ENCODE results near the gene CHD8. TPM values are rescaled to one million over a fixed set of nuclear protein-coding genes. Genes with fewer than 3 reads are reported as not detected.

Gene CHD8
- total RNA-seq, 1 experiment from 2014 or later = 64.7 TPM

- in situ Hi-C loops (cut with HindIII; ENCODE audit: low pct_unique_long_range_greater_than_20kb, low sequenced_read_pairs) = no loop called here
- ChIA-PET CTCF (no interaction called here), POLR2A (no interaction called here)
- intact Hi-C loops (cut with micrococcal nuclease; ENCODE audit: unreplicated experiment) = no loop called here
- ATAC-seq (no peak), DNase-seq (ENCODE audit: low read depth, low spot score) (no peak)
- no TSS peak for BruUV-seq (replicated peaks)
- no peak overlapping the region for H3K4me3 ChIP-seq (ENCODE audit: low read depth in 2 of 2, low read length in 2 of 2)
- peaks cover 56% of the 10 kb centered on the region for H3K36me3 ChIP-seq (ENCODE audit: control insufficient read depth, insufficient read depth, low read length)
- no peaks in the 10 kb centered on the region for H3K9me3 ChIP-seq (ENCODE audit: control insufficient read depth, insufficient read depth, low read depth, low read length)
- H3K4me1 ChIP-seq (ENCODE audit: control insufficient read depth, insufficient read depth, low read length) = no peaks in the 10 kb centered on the region
- no peak overlapping the region for H3K27ac ChIP-seq (ENCODE audit: low read length)
- TF ChIP-seq TCF7L2 (IDR thresholded peaks at IDR 0.05; ENCODE audit: low read depth, low read length) = no peak
- TF ChIP-seq SIN3A (IDR thresholded peaks at IDR 0.05; ENCODE audit: borderline replicate concordance, insufficient read depth, low read depth, low read length) = no peak
- TF ChIP-seq REST (IDR thresholded peaks at IDR 0.05; ENCODE audit: insufficient read depth in 1 of 2, low read depth in 2 of 2, low read length in 1 of 2) = no peak
- no peak for TF ChIP-seq CTCF (IDR thresholded peaks at IDR 0.05)
- no peak for TF ChIP-seq POLR2AphosphoS5 (IDR thresholded peaks at IDR 0.05; ENCODE audit: low read depth, low read length)
- H3K27me3 ChIP-seq (ENCODE audit: control insufficient read depth, insufficient read depth, low read length) = no peaks in the 10 kb centered on the region
Measured at GRCh38 chr14:21405097-21405496, 50.8 kb downstream of the CHD8 start.

GRCh38 chr14:21399311-21399870, 56.5 kb downstream of the CHD8 start:
- H3K36me3 ChIP-seq (ENCODE audit: control insufficient read depth, insufficient read depth, low read length) = peaks cover 48% of the 10 kb centered on the region
- TF ChIP-seq TCF7L2 (IDR thresholded peaks at IDR 0.05; ENCODE audit: low read depth, low read length) (no peak), POLR2AphosphoS5 (IDR thresholded peaks at IDR 0.05; ENCODE audit: low read depth, low read length) (no peak), REST (IDR thresholded peaks at IDR 0.05; ENCODE audit: insufficient read depth in 1 of 2, low read depth in 2 of 2, low read length in 1 of 2) (no peak), SIN3A (IDR thresholded peaks at IDR 0.05; ENCODE audit: borderline replicate concordance, insufficient read depth, low read depth, low read length) (no peak), CTCF (IDR thresholded peaks at IDR 0.05) (no peak)
- in situ Hi-C loops (cut with HindIII; ENCODE audit: low pct_unique_long_range_greater_than_20kb, low sequenced_read_pairs) = no loop called here

More at GRCh38 chr14:21399311-21399870, 56.5 kb downstream of the CHD8 start:
- no peaks in the 10 kb centered on the region for H3K27me3 ChIP-seq (ENCODE audit: control insufficient read depth, insufficient read depth, low read length)
- ChIA-PET CTCF (no interaction called here), POLR2A (no interaction called here)
- no peaks in the 10 kb centered on the region for H3K4me1 ChIP-seq (ENCODE audit: control insufficient read depth, insufficient read depth, low read length)
- no peak overlapping the region for H3K4me3 ChIP-seq (ENCODE audit: low read depth in 2 of 2, low read length in 2 of 2)
- H3K27ac ChIP-seq (ENCODE audit: low read length) = no peak overlapping the region
- no peak for ATAC-seq
- no TSS peak for BruUV-seq (replicated peaks)
- intact Hi-C loops (cut with micrococcal nuclease; ENCODE audit: unreplicated experiment) = no loop called here
- no peak for DNase-seq (ENCODE audit: low read depth, low spot score)
- H3K9me3 ChIP-seq (ENCODE audit: control insufficient read depth, insufficient read depth, low read depth, low read length) = no peaks in the 10 kb centered on the region
